Caco-2 (cell line): Measurements from ENCODE around the gene PACSIN1. TPM values are rescaled to one million over a fixed set of nuclear protein-coding genes. Genes with fewer than 3 reads are reported as not detected.

Experiments used
- BruUV-seq: library from RNA; stranded (reverse); fragments of 400-500 nt; replicated peaks from 2 replicates; lab custom pipeline; 2021; lab: Mats Ljungman, UMichigan
- CTCF ChIA-PET: fragments of 300-600 bp; sonication (Branson Sonifier 250); formaldehyde crosslinking; loops from one replicate; lab custom pipeline; 2022; ENCODE audit warnings: antibody characterized with exemption; lab: Charles Lee
- POLR2A ChIA-PET: fragments of 300-600 bp; sonication (Branson Sonifier 250); formaldehyde crosslinking; loops from one replicate; lab custom pipeline; 2022; ENCODE audit warnings: antibody characterized with exemption; lab: Charles Lee
- DNase-seq, 2 experiments: peaks; one replicate each; pipeline versions ENCODE4 v3.0.0 to v3.0.0-alpha.2; 2020 to 2022
- H3K27me3 ChIP-seq: replicated peaks from 2 replicates; pipeline ENCODE4 v1.6.0; 2011; ENCODE audit warnings: low read length; ENCODE audit not compliant: control insufficient read depth, insufficient read depth
- H3K36me3 ChIP-seq: 2 replicates; pipeline ENCODE4 v1.5.1; 2011; ENCODE audit warnings: low read length; ENCODE audit not compliant: control insufficient read depth, insufficient read depth
- H3K4me1 ChIP-seq: fragments of 250-450 bp; sonication (Bioruptor Pico); 2 replicates; pipeline ENCODE4 v1.5.1; 2020; ENCODE audit warnings: mild to moderate bottlenecking
- H3K4me3 ChIP-seq: 2 replicates; pipeline ENCODE4 v1.5.1; 2011; ENCODE audit warnings: low read depth, mild to moderate bottlenecking, control low read depth, low read length
- H3K9me3 ChIP-seq: fragments of 250-450 bp; sonication (Bioruptor Pico); 2 replicates; pipeline ENCODE4 v1.5.1; 2020; ENCODE audit warnings: mild to moderate bottlenecking, moderate library complexity
- H3K27ac Mint-ChIP-seq: one replicate; pipeline ENCODE4 v1.8.0; 2022; ENCODE audit warnings: mixed read lengths; ENCODE audit not compliant: unreplicated experiment
- H3K27me3 Mint-ChIP-seq: one replicate; pipeline ENCODE4 v1.8.0; 2022; ENCODE audit warnings: mixed read lengths; ENCODE audit not compliant: insufficient read depth, unreplicated experiment
- H3K36me3 Mint-ChIP-seq: one replicate; pipeline ENCODE4 v1.8.0; 2022; ENCODE audit warnings: mild to moderate bottlenecking, mixed read lengths; ENCODE audit not compliant: insufficient read depth, unreplicated experiment
- H3K4me1 Mint-ChIP-seq: one replicate; pipeline ENCODE4 v1.8.0; 2022; ENCODE audit warnings: low read depth, mixed read lengths; ENCODE audit not compliant: unreplicated experiment
- H3K4me3 Mint-ChIP-seq: one replicate; pipeline ENCODE4 v1.8.0; 2022; ENCODE audit warnings: mild to moderate bottlenecking, moderate library complexity, mixed read lengths; ENCODE audit not compliant: unreplicated experiment
- H3K9me3 Mint-ChIP-seq: one replicate; pipeline ENCODE4 v1.8.0; 2022; ENCODE audit warnings: mixed read lengths; ENCODE audit not compliant: unreplicated experiment
- intact Hi-C: fragments of 100-400 bp; cut with micrococcal nuclease; formaldehyde crosslinking; loops from one replicate; pipeline ENCODE4 v1.10.0; 2022; ENCODE audit not compliant: unreplicated experiment
- total RNA-seq: library from RNA; stranded (reverse); gene quantifications from 2 replicates; pipeline ENCODE4 v1.2.3, GENCODE V29; 2022
- TF ChIP-seq, protein P1 (sequence below), 2 experiments: fragments of 200-600 bp in 1 of 2; IDR thresholded peaks; 1 replicate in 1 of 2; 2 replicates in 1 of 2; pipeline versions ENCODE4 v1.5.1 to v1.8.0; 2011 to 2022; ENCODE audit warnings: antibody characterized with exemption in 1 of 2, control low read depth in 1 of 2, inconsistent platforms in 1 of 2, low read depth in 1 of 2, low read length in 1 of 2, mild to moderate bottlenecking in 1 of 2, moderate library complexity in 1 of 2; ENCODE audit not compliant: insufficient read depth in 1 of 2, severe bottlenecking in 1 of 2, unreplicated experiment in 1 of 2

Gene PACSIN1
- total RNA-seq, 1 experiment from 2014 or later, result 3.7 TPM

DNA sequence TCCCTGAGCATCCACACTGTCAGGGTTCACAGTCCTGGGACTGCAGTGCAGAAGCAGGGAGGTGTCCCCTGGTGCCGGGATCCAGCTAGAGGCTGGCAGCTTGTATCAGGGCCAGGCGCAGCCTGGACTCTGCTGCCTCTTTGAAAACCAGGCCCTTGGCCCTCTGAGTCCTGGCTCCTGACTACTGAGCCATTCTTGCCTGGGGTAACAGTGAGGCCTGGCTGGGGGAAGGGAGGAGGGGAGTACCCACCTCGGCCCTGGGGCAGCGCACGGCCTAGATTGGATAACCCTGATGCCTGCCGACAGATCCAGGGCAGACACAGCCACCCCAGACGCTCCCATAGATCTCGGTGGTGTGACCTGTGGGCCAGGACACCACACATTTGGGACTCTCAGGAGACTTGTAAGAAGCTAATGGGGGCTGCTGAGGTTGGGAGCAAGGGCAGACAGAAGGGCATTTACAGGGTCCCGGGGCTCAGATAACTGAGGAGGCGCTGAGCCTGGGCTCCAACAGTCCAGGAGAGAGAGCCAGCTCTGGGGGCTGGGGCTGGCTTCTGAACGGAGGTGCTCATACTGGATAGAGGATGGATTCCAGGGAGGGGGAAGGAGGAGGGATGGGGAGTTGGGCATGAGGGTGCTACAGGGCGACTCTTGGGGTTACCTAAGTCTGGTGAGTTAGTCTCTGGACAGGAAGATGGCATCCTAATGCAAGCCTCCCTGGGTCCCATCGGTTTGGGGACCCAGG lies 59.7 kb downstream of the PACSIN1 start:
- POLR2A ChIA-PET, result no interaction called here

DNA sequence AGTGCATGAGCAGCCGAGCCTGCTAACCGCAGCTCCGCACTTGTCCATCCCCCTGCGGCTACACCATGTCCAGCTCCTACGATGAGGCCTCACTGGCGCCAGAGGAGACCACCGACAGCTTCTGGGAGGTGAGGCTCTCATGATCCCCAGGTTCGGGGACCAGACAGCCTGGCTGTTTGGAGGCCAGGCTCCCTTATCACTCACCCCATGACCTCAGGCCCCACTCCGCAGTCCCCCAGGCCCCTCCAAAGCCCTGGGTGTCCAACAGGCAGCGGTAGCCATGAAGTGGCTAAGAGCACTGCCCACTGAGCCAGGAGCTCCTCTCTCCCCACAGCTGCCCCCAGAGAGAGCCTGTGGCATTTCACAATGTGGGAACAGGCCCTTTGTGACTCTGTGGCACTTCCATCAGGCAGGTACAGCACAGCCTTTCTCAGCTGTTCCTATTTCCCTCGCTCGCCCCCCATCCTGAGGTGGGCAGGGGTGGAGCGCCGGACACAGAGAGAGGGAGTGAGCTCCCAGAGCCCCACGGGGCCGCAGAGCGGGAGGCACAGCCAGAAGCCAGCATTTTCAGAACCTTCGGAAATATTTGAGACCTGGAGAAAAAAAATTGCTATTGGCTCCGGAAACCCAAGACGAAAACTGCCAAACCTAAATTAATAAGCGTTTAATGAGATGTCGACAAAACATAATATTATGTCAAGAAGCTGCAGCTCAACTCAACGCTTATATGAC lies 60.5 kb downstream of the PACSIN1 start:
- no peaks in the 10 kb centered on the region for H3K36me3 ChIP-seq
- POLR2A ChIA-PET, result interaction anchor here (0.6 kb wide), 1 partner anchor 100 kb away, joined by 3 read pairs; no protein-coding TSS in a partner anchor
- no peaks in the 10 kb centered on the region for H3K27me3 Mint-ChIP-seq
- no peaks in the 10 kb centered on the region for H3K9me3 Mint-ChIP-seq
- H3K4me1 ChIP-seq, result peaks cover 12% of the 10 kb centered on the region; the same call in 1 of the 2 replicates
- H3K4me3 Mint-ChIP-seq, result peak overlapping the region; percentile 57
- no peaks in the 10 kb centered on the region for H3K4me1 Mint-ChIP-seq
- H3K9me3 ChIP-seq, result no peaks in the 10 kb centered on the region
- no peak for DNase-seq
- intact Hi-C loops, result loop anchor here (10.0 kb wide), 1 partner anchor 62 kb away; the partner anchor contains the start of gene PACSIN1
- peaks cover 5% of the 10 kb centered on the region for H3K36me3 Mint-ChIP-seq
- no peak overlapping the region for H3K27ac Mint-ChIP-seq
- CTCF ChIA-PET, result interaction anchor here (1.1 to 1.6 kb wide), 3 partner anchors 20 to 83 kb away, joined by 3 to 6 read pairs (median 3); no protein-coding TSS in a partner anchor
- no TSS peak for BruUV-seq
- TF ChIP-seq, protein P1, sequence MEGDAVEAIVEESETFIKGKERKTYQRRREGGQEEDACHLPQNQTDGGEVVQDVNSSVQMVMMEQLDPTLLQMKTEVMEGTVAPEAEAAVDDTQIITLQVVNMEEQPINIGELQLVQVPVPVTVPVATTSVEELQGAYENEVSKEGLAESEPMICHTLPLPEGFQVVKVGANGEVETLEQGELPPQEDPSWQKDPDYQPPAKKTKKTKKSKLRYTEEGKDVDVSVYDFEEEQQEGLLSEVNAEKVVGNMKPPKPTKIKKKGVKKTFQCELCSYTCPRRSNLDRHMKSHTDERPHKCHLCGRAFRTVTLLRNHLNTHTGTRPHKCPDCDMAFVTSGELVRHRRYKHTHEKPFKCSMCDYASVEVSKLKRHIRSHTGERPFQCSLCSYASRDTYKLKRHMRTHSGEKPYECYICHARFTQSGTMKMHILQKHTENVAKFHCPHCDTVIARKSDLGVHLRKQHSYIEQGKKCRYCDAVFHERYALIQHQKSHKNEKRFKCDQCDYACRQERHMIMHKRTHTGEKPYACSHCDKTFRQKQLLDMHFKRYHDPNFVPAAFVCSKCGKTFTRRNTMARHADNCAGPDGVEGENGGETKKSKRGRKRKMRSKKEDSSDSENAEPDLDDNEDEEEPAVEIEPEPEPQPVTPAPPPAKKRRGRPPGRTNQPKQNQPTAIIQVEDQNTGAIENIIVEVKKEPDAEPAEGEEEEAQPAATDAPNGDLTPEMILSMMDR (IDR thresholded peaks at IDR 0.05; ENCODE audit: insufficient read depth in 1 of 2, low read depth in 1 of 2, low read length in 1 of 2, severe bottlenecking in 1 of 2, unreplicated experiment in 1 of 2), result no peak
- H3K4me3 ChIP-seq, result no peak overlapping the region; the same call in 1 of the 2 replicates
- no peaks in the 10 kb centered on the region for H3K27me3 ChIP-seq

More for the DNA sequence above, 59.7 kb downstream of the PACSIN1 start:
- no peak for DNase-seq
- CTCF ChIA-PET, result interaction anchor here (1.6 kb wide), 1 partner anchor 21 kb away, joined by 3 read pairs; no protein-coding TSS in a partner anchor
- Mint-ChIP-seq H3K27ac (no peak overlapping the region), H3K36me3 (peaks cover 5% of the 10 kb centered on the region), H3K27me3 (no peaks in the 10 kb centered on the region), H3K4me1 (no peaks in the 10 kb centered on the region), H3K9me3 (no peaks in the 10 kb centered on the region), H3K4me3 (no peak overlapping the region)
- TF ChIP-seq, protein P1 (IDR thresholded peaks at IDR 0.05; ENCODE audit: insufficient read depth in 1 of 2, low read depth in 1 of 2, low read length in 1 of 2, severe bottlenecking in 1 of 2, unreplicated experiment in 1 of 2), result no peak
- BruUV-seq, result no TSS peak
- peaks cover 12% of the 10 kb centered on the region; the same call in 1 of the 2 replicates for H3K4me1 ChIP-seq
- no peaks in the 10 kb centered on the region for H3K27me3 ChIP-seq
- H3K36me3 ChIP-seq, result no peaks in the 10 kb centered on the region
- no peaks in the 10 kb centered on the region for H3K9me3 ChIP-seq
- intact Hi-C loops, result loop anchor here (10.0 kb wide), 1 partner anchor 61 kb away; the partner anchor contains the start of gene PACSIN1
- H3K4me3 ChIP-seq, result no peak overlapping the region
